Gastrocnemius medialis (tissue), 4 donors: ENCODE results near the gene FAM25C. TPM values are rescaled to one million over a fixed set of nuclear protein-coding genes. Genes with fewer than 3 reads are reported as not detected.
A peak's percentile ranks its signal among the peaks of the same experiment; 100 is the strongest.
"Not testable (repeated sequence)": the region's sequence is repeated elsewhere in the genome, so short reads cannot be mapped to it uniquely, and the experiment has no call there.

ENCODE experiments used
- ATAC-seq, 2 donors: fragments of 150-250 bp; one replicate each; pipeline ENCODE4 v1.9.1; 2016
- DNase-seq, 2 donors: peaks; one replicate each; pipeline ENCODE4 v3.0.0-alpha.2; 2019
- H3K27ac ChIP-seq, 4 donors: fragments of 200-600 bp; sonication (generic); 1 replicate in 1 of 4; 2 replicates in 3 of 4; pipeline ENCODE4 v1.5.1; 2016 to 2018; ENCODE audit warnings: mild to moderate bottlenecking in 2 of 4, moderate library complexity in 1 of 4
- H3K27me3 ChIP-seq, 3 donors: fragments of 200-600 bp; sonication (generic) in 2 of 3; 1 replicate in 1 of 3; 2 replicates in 2 of 3; pipeline versions ENCODE4 v1.5.1 to v1.6.0; 2016 to 2019; ENCODE audit warnings: mild to moderate bottlenecking in 1 of 3, moderate library complexity in 1 of 3
- H3K36me3 ChIP-seq, 2 donors: fragments of 200-600 bp; sonication (generic) in 1 of 2; one replicate each; pipeline ENCODE4 v1.5.1; 2017 to 2018
- H3K4me1 ChIP-seq, 2 donors: fragments of 200-600 bp; sonication (generic) in 1 of 2; one replicate each; pipeline ENCODE4 v1.5.1; 2016 to 2017; ENCODE audit warnings: mild to moderate bottlenecking in 2 of 2
- H3K4me3 ChIP-seq, 4 donors: fragments of 200-600 bp; sonication (generic) in 3 of 4; 1 replicate in 1 of 4; 2 replicates in 3 of 4; pipeline ENCODE4 v1.5.1; 2016 to 2019; ENCODE audit warnings: mild to moderate bottlenecking in 2 of 4
- H3K9me3 ChIP-seq, 3 donors: fragments of 200-600 bp; sonication (generic) in 2 of 3; 1 replicate in 1 of 3; 2 replicates in 2 of 3; pipeline ENCODE4 v1.5.1; 2016 to 2019
- in situ Hi-C, 4 donors: fragments of 200-750 bp; cut with MboI; loops; one replicate each; pipeline versions ENCODE4 v1.15.0 to v1.8.0; 2017; ENCODE audit warnings: low sequenced_read_pairs in 4 of 4
- intact Hi-C: fragments of 100-400 bp; cut with DNase I; formaldehyde crosslinking; loops from one replicate; pipeline ENCODE4 v1.15.1; 2023; ENCODE audit warnings: low total_unique reads
- total RNA-seq, 4 donors: library from RNA; depleted of rRNA; stranded (reverse); fragments of >200 nt; gene quantifications; one replicate each; pipeline versions ENCODE4 v1.1.0 to v1.2.3, GENCODE V29; 2016

Gene FAM25C
- total RNA-seq = not detected

DNA sequence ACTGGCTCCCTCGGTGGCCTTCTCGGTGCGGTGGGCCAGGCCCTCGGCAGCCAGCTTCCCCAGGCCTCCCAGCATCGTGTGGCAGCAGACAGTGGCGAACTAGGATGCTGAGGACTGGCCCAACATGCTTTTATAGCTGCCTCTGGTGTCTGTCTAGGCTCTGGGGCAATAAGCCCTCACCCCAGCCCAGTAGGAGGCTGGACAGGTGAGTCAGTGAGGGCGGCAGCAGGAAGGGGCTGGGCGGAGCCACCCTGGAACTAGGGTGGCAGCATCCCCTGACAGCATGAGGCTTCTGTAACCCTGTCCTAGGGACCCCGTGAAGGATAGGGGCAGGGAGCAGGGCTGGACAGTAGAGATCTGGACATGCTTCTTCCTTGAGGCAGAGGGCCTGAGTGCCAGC is at the start of gene FAM25C:
Gene FAM25C (minus strand): TSS at position 101 of the 400 bp plus-strand sequence. CDS start 26 bp downstream, at position 75.
- H3K9me3 ChIP-seq, H3K4me3 ChIP-seq, ATAC-seq, H3K27me3 ChIP-seq, H3K36me3 ChIP-seq, H3K4me1 ChIP-seq, intact Hi-C loops, DNase-seq, in situ Hi-C loops, H3K27ac ChIP-seq: not testable (repeated sequence)

DNA sequence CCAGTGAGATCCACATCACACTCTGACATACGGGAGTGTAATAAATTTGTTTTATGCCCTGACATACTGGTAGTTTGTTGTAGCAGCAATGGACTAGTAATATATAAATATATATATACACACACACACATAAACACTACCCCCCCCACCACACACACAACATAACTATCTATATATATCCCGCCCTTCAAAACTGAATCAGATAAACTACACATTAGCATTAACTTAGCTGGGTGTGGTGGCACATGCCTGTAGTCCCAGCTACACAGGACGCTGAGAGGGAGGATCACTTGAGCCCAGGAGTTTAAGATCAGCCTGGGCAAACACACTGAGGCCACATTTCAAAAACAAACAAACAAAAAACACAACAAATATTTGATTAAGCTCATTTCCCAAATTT is 45.0 kb upstream of the FAM25C start:
- ATAC-seq, intact Hi-C loops, H3K4me3 ChIP-seq, H3K9me3 ChIP-seq, H3K4me1 ChIP-seq, DNase-seq, H3K36me3 ChIP-seq, H3K27me3 ChIP-seq, H3K27ac ChIP-seq, in situ Hi-C loops: not testable (repeated sequence)

DNA sequence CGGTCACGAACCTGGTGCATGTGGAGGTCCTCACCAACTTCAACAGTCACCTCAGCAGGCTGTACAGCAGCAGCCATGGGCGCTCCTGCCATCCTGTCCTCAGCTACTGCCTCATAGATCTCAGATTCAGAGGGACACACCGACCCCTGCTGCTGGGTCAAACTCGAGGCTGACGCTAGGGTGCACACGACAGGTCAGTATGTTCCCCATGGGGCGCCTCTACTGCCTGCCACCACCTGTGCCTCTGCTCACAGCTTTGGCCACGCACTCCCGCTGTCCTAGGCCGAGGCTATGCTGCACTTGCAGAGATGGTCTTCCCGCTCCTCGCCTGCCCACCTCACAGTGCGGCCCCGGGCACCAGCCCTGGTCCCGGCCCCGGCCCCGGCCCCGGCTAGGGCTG is 31.8 kb upstream of the FAM25C start:
- H3K4me1 ChIP-seq, H3K27me3 ChIP-seq, H3K36me3 ChIP-seq, H3K9me3 ChIP-seq, in situ Hi-C loops, ATAC-seq, DNase-seq, H3K4me3 ChIP-seq, intact Hi-C loops, H3K27ac ChIP-seq: not testable (repeated sequence)

DNA sequence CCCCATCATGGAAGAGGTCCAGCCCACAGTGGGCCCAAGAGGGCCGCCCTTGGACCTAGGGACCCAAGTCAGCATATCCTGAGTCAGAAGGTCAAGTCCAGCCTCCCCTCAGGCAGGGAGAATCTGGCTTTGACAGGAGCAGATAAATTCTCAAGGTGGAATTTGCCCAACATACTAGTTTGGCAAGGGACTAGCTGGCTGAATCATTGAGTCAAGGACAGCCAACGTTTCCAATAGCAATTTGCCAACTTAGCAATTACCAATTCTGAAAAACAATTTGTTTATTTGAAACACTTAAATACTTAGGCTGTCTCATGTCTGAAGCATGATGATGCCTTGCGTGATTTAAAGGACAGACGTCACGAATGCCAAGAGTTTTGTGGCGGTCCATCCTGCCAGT is 2.7 kb upstream of the FAM25C start:
- H3K27ac ChIP-seq, DNase-seq, intact Hi-C loops, H3K9me3 ChIP-seq, in situ Hi-C loops, H3K27me3 ChIP-seq, H3K4me1 ChIP-seq, H3K36me3 ChIP-seq, H3K4me3 ChIP-seq, ATAC-seq: not testable (repeated sequence)

DNA sequence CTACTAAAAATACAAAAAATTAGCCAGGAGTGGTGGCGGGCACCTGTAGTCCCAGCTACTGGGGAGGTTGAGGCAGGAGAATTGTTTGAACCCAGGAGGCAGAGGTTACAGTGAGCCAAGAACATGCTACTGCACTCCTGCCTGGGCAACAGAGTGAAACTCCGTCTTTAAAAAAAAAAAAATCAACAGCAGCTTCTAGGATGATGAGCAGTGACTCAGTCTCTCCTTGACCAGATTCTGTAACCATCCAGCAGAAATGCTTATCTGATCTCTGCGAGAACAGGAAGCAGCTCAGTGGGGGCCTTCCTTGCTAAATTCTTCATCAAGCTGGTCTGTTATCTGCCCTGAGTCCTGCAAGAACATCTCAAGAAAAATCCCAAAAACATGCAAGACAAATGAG is 5.5 kb downstream of the FAM25C start:
- H3K4me1 ChIP-seq, H3K27me3 ChIP-seq, DNase-seq, ATAC-seq, H3K9me3 ChIP-seq, intact Hi-C loops, H3K27ac ChIP-seq, in situ Hi-C loops, H3K36me3 ChIP-seq, H3K4me3 ChIP-seq: not testable (repeated sequence)

DNA sequence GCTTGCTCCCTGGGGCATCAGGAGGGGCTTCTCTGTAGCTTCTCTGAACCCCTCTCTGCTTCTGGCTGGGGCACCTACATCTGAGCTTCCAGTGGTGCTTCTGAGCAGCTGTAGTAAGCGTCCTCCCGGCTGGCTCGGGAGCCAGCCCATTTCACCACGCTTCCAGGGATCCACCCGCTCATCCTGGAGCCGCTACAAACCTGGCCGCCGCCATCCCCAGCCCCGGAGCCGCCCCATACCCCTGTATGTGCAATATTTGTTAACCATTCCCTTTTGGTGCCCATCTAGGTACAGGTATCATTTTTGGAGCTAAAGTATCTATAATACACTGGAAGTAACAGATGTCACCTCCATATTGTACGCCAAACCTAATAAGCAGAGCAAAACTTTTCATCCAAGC is 7.0 kb downstream of the FAM25C start:
- H3K4me1 ChIP-seq, in situ Hi-C loops, H3K4me3 ChIP-seq, intact Hi-C loops, H3K9me3 ChIP-seq, ATAC-seq, H3K36me3 ChIP-seq, H3K27ac ChIP-seq, H3K27me3 ChIP-seq, DNase-seq: not testable (repeated sequence)

DNA sequence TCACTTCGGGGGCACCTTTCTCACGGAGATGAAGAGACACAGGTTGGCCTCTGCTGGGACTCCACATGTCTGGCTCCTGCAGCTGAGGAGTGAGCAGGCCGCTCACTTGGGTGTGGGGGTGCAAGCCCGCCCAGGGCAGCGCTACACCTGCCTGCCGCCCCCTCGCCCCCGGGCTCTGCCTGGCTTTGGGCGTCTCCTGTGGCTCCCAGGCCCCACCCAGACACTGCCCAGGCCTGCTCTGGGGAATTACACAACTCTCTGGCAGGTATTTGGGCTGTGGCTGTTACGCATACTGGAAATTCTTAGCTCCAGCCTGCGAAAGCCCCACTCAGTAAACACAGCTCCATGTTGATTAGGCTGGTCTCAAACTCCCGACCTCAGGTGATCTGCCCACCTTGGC is 7.9 kb downstream of the FAM25C start:
- H3K27ac ChIP-seq, ATAC-seq, H3K4me3 ChIP-seq, intact Hi-C loops, in situ Hi-C loops, DNase-seq, H3K36me3 ChIP-seq, H3K9me3 ChIP-seq, H3K4me1 ChIP-seq, H3K27me3 ChIP-seq: not testable (repeated sequence)

DNA sequence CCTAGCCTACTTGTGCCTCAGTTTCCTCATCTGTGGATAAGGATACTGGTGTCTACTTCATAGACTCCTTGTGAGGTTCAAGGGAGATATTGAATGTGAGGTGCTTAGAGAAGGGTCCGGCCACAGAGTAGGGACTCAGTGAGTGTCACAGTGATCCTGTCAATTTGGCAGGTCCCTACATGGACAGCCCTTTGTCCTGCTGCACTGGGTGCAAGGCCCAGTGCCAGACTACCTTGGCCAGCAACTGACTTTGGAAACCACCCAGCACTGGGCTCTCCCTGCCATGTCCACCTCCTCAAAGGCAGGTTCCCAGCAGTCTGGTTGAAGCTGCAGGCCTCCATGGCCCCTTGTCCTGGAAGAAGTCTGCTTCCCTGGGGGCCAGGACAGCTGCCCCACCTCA is 9.5 kb downstream of the FAM25C start:
- ATAC-seq, DNase-seq: not testable (repeated sequence)

DNA sequence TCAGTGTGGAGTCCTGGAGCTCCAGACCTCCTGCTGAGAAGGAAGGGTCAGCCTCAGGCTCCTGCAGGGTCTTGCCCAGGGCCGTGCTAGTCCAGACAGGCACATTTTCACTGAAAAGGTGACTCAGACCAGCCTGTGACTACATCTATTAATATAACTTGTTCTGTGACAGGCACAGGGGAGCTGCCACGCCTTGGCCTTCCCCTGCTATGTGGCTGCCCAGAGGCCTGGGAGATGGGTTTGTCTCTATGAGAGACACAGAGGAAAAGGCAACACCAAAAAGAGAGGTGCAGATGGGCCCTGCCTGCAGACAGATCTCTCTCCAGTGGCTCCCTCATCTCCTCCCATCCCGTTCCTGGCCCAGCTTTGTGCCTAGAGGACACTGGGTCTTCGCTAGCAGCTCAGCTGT is 10.0 kb downstream of the FAM25C start:
- ATAC-seq, H3K27ac ChIP-seq, H3K27me3 ChIP-seq, in situ Hi-C loops, H3K4me1 ChIP-seq, intact Hi-C loops, DNase-seq, H3K4me3 ChIP-seq, H3K36me3 ChIP-seq, H3K9me3 ChIP-seq: not testable (repeated sequence)

More for the DNA sequence above, 9.5 kb downstream of the FAM25C start:
- intact Hi-C loops, H3K9me3 ChIP-seq, H3K36me3 ChIP-seq, H3K27me3 ChIP-seq, H3K4me3 ChIP-seq, H3K27ac ChIP-seq, in situ Hi-C loops, H3K4me1 ChIP-seq: not testable (repeated sequence)

DNA sequence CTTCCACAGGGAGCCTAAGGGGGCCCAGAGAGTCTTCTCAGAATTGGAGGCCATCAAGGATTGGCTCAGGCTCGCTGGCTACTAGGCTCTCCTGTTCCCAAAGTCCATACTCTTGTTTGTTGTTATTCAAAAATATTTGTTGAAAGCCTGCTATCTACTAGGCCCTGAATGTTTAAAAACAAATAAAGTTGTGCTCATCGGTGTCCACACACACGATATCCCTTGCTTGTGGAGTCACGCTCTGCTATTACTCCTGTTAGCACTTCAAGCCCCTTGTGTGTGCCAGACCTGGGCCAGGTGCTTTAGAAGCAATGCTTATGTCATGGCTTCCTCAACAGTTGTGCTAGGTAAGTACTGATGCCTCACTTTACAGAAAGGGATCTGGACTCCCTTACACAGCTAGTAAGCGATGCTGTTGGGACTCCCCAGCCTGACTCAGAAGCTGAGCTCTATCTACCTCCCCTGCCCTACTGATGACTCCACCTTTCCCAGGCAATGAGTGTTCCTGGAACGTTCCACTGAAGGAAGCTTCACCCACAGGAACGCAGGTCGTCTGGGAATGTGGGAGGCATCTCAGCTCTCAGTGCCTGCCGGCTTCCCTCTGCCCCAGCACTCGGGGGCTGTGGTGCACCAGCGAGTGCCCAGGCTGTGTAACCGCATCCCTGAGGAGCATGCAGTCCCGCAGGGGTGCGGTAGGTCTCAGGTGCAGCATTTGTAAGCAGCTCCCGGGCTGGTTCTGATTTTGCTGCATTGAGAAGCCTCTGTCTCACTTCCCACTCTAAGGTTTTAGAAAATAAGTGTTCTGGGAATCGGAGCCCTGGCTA is 10.7 kb downstream of the FAM25C start:
- in situ Hi-C loops, H3K9me3 ChIP-seq, DNase-seq, H3K27ac ChIP-seq, ATAC-seq, H3K36me3 ChIP-seq, H3K4me3 ChIP-seq, H3K4me1 ChIP-seq, H3K27me3 ChIP-seq, intact Hi-C loops: not testable (repeated sequence)

DNA sequence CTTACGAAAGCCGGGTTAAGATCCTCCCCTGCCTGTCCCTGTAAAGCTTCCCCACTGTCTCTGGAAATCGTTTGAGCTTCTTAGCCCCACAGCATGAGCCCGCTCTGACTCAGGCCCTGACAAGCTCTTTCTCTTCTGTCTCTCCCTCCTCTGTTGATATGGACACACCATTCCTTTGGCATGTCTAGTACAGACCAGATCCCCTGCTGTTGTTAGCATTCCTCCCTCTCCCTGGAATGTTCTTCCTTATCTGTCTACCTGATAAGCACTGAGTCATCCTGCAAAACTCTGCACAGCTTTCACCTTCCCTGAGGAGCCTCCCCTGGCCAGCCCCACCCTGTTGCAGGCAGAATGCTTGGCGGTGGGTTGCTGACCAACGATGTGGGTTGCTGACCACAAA is 11.6 kb downstream of the FAM25C start:
- intact Hi-C loops = not testable (repeated sequence)

DNA sequence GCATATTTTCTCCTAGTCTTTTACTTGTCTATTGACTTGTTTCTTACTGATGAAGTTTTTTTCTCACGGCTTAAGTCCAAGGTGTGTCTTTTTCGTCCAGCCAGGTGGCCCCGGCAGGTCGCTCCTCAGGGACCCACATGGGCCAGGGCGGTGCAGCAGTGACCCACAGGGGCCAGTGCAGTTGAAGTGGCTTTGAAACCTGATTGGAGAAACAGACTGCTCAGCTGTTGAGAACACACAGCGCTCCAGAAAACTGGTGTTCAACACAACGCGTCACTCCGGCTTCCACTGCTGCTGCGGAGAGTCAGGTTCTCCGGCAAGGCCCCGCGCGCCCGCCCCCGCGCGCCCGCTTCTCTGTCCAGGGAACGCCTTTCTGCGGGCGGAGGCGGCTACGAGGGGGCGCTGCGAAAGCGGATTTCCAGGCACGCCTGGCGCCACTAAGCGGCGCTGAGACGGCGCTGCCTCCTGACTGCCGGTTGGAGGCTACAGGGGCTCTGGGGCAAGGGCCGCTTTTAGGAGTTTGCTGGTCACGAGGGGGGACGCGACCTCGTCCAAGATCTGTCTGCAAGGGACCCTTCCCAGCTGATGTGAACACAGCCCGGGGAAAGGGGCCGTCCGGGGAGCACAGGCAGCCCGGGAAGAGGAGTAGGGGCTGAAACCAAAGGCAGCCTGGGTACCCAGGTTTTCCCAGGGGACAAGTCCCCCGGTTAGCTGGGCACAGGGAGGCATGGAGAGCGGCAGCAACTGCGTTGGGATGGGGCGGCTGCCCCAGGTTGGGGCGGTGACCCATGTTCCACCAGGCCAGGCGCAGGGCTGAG is 13.0 kb downstream of the FAM25C start:
- DNase-seq, H3K36me3 ChIP-seq, H3K9me3 ChIP-seq, H3K4me1 ChIP-seq, in situ Hi-C loops, H3K27me3 ChIP-seq, intact Hi-C loops, H3K4me3 ChIP-seq, H3K27ac ChIP-seq: not testable (repeated sequence)
- ATAC-seq = peak; percentile 63 to 73

More for the DNA sequence above, 11.6 kb downstream of the FAM25C start:
- H3K4me3 ChIP-seq, H3K4me1 ChIP-seq, in situ Hi-C loops, H3K36me3 ChIP-seq, H3K27me3 ChIP-seq, DNase-seq, ATAC-seq, H3K27ac ChIP-seq, H3K9me3 ChIP-seq: not testable (repeated sequence)
